ENCODE measurements around the gene MME. TPM values are rescaled to one million over a fixed set of nuclear protein-coding genes. Genes with fewer than 3 reads are reported as not detected.

MME gene
- total and polyA plus RNA-seq, 2 of the 8 experiments (the other 6 are each of a cell fraction or from before 2014, with no cell fraction given): 5.0 to 39.6 TPM

GRCh38 chr3:155173771-155174170 is 93.7 kb downstream of the MME start:
- H4K91ac ChIP-seq (replicated peaks; ENCODE audit: insufficient read length, low read length): no peak overlapping the region
- no peak overlapping the region for H3K4me3 ChIP-seq (ENCODE audit: extremely low read depth in 1 of 4, insufficient read depth in 2 of 4, low read depth in 3 of 4, low read length in 4 of 4)
- H4K5ac ChIP-seq (ENCODE audit: insufficient read length, low read depth, low read length): no peak overlapping the region
- H3K9me3 ChIP-seq (ENCODE audit: insufficient read depth in 2 of 2, low read depth in 1 of 2, low read length in 1 of 2): no peaks in the 10 kb centered on the region
- H3K36me3 ChIP-seq (ENCODE audit: control insufficient read depth in 2 of 4, insufficient read depth in 4 of 4, low read length in 3 of 4): no peaks in the 10 kb centered on the region; a peak in 2 of 8 replicates
- H2BK120ac ChIP-seq (replicated peaks; ENCODE audit: low read depth, low read length): no peak overlapping the region
- no peaks in the 10 kb centered on the region for H3K79me2 ChIP-seq (ENCODE audit: control insufficient read depth in 1 of 2, insufficient read depth in 2 of 2, low read length in 2 of 2)
- no peaks in the 10 kb centered on the region for H3K23me2 ChIP-seq (ENCODE audit: low read depth, low read length)
- DNase-seq (ENCODE audit: low read depth in 1 of 2, low spot score in 2 of 2) (no peak), FAIRE-seq (no peak)
- H2AFZ ChIP-seq (ENCODE audit: low read length): no peak overlapping the region
- no peaks in the 10 kb centered on the region for H4K20me1 ChIP-seq (replicated peaks in 1 of 2; ENCODE audit: control insufficient read depth in 1 of 2, insufficient read depth in 2 of 2, low read length in 2 of 2)
- no peak overlapping the region for H2BK12ac ChIP-seq (ENCODE audit: low read depth, low read length)
- H3K27ac ChIP-seq (ENCODE audit: low read depth, low read length): no peak overlapping the region
- H4K8ac ChIP-seq (ENCODE audit: extremely low read depth, insufficient read depth, low read length): no peak overlapping the region
- H3K79me1 ChIP-seq (ENCODE audit: low read depth, low read length): no peaks in the 10 kb centered on the region
- H2AK5ac ChIP-seq (ENCODE audit: low read depth, low read length): no peak overlapping the region
- no peak overlapping the region for H3K56ac ChIP-seq (replicated peaks; ENCODE audit: insufficient read length, low read depth, low read length)
- H3K4me2 ChIP-seq (ENCODE audit: insufficient read depth in 1 of 2, low read depth in 2 of 2, low read length in 2 of 2): no peak overlapping the region
- no peak overlapping the region for H2BK20ac ChIP-seq (ENCODE audit: low read length)
- H2BK5ac ChIP-seq (ENCODE audit: low read depth, low read length): no peak overlapping the region
- H3K9ac ChIP-seq (replicated peaks in 1 of 4; ENCODE audit: extremely low read depth in 1 of 4, low read depth in 3 of 4, low read length in 3 of 4): no peak overlapping the region
- no peaks in the 10 kb centered on the region for H3K27me3 ChIP-seq (replicated peaks in 1 of 4; ENCODE audit: control insufficient read depth in 3 of 4, extremely low read depth in 1 of 4, insufficient read depth in 3 of 4, low read length in 3 of 4)
- 81% methylated on average over 1 of the region's 1 CpG; no CpG with 5 or more reads in 1 of the 2 experiments for WGBS, 2 experiments (ENCODE audit: extremely low coverage in 1 of 2, insufficient coverage in 1 of 2, insufficient read length in 1 of 2, insufficient replicate concordance in 2 of 2, low coverage in 1 of 2, low lambda C conversion rate in 2 of 2, missing lambda C conversion rate in 1 of 2)
- POLR2A ChIA-PET (ENCODE audit: partially characterized antibody): no interaction called here
- no peaks in the 10 kb centered on the region for H3K4me1 ChIP-seq (replicated peaks in 1 of 4; ENCODE audit: control insufficient read depth in 3 of 4, insufficient read depth in 4 of 4, low read length in 3 of 4)
- H3K18ac ChIP-seq (ENCODE audit: extremely low read depth, low read length): no peak overlapping the region
- CTCF ChIA-PET (ENCODE audit: partially characterized antibody): interaction anchor here (0.7 to 1.5 kb wide), 3 partner anchors 61 to 149 kb away, joined by 3 to 5 read pairs (median 4); no protein-coding TSS in a partner anchor
- no peak overlapping the region for H3K4ac ChIP-seq (replicated peaks; ENCODE audit: insufficient read length, low read depth, low read length)
- H2BK15ac ChIP-seq (ENCODE audit: low read length): no peak overlapping the region
- H3K23ac ChIP-seq (ENCODE audit: insufficient read length): no peak overlapping the region
- no peak overlapping the region for H3K14ac ChIP-seq (ENCODE audit: insufficient read length)
- TF ChIP-seq POLR2AphosphoS5 (IDR thresholded peaks at IDR 0.05; ENCODE audit: low read depth, low read length) (no peak), EZH2 (IDR thresholded peaks at IDR 0.05; ENCODE audit: low read depth, low read length, severe bottlenecking) (no peak), GTF2F1 (IDR thresholded peaks at IDR 0.05; ENCODE audit: borderline replicate concordance, low read depth, low read length) (no peak), E2F6 (IDR thresholded peaks at IDR 0.05) (no peak), JUND (IDR thresholded peaks at IDR 0.05; ENCODE audit: low read length) (no peak), MAX (IDR thresholded peaks at IDR 0.05) (no peak), HDAC2 (IDR thresholded peaks at IDR 0.05; ENCODE audit: borderline replicate concordance in 1 of 2, low read depth in 2 of 2, low read length in 2 of 2) (no peak), BCL11A (IDR thresholded peaks at IDR 0.05; ENCODE audit: low read depth in 2 of 2, low read length in 2 of 2) (no peak), RFX5 (IDR thresholded peaks at IDR 0.05; ENCODE audit: borderline replicate concordance, low read depth, low read length) (no peak), YY1 (IDR thresholded peaks at IDR 0.05; ENCODE audit: low read depth, low read length) (no peak), PHF8 (conservative IDR thresholded peaks at IDR 0.05; ENCODE audit: low read depth, low read length) (no peak), RNF2 (IDR thresholded peaks at IDR 0.05; ENCODE audit: borderline replicate concordance, low read depth, low read length, missing control alignments, poor library complexity, severe bottlenecking) (no peak), SIX5 (IDR thresholded peaks at IDR 0.05; ENCODE audit: low read depth, low read length) (no peak)

Data from H1 (cell line).